HG02938 (cell line): ENCODE results near the gene SMOC2.
"Not testable (repeated sequence)": the region's sequence is repeated elsewhere in the genome, so short reads cannot be mapped to it uniquely, and the experiment has no call there.

Source experiments
- ATAC-seq: cut with Tn5 transposase; IDR thresholded peaks from one replicate; pipeline ENCODE4 v1.9.1; 2021; ENCODE audit warnings: mild to moderate bottlenecking, moderate library complexity; ENCODE audit not compliant: unreplicated experiment

The SMOC2 gene

DNA sequence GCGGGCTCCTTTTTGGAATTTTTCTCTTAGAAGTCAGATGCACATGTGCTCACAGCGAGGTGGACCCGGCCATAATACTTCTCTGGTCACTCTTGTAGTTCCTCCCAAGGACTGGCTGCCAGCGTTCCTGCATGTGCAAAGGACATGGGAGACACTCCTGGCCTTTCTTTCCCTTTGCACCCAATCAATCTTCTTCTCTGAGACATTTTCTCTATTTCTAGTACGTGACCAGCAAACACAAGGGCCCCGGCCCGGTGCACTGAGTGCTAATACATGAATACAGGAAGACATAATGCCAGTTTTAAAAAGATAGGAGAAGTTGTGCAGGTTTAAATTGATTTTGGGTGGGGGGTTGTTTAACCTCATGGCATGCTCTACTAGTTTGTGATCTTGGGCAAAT lies 233.6 kb downstream of the SMOC2 start:
- ATAC-seq, result no peak

DNA sequence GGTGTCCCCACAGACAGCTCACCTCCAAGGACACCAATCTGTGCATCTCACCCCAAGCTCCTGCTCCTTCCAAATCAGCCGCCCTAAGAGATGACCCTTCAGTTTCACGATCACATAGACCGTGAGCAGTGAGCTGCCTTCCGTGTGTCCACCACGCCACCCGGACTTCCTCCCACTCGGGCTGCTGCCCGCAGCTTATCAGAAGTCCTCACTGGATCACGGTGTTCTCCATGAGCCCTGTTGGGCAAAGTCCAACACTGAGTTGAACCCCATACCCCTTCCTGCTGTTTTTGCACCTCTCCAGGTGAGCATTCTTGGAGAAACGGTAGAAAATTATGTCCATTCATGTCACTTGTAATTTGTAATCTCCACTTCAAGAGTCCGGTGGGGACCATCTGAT lies 234.4 kb downstream of the SMOC2 start:
- no peak for ATAC-seq

DNA sequence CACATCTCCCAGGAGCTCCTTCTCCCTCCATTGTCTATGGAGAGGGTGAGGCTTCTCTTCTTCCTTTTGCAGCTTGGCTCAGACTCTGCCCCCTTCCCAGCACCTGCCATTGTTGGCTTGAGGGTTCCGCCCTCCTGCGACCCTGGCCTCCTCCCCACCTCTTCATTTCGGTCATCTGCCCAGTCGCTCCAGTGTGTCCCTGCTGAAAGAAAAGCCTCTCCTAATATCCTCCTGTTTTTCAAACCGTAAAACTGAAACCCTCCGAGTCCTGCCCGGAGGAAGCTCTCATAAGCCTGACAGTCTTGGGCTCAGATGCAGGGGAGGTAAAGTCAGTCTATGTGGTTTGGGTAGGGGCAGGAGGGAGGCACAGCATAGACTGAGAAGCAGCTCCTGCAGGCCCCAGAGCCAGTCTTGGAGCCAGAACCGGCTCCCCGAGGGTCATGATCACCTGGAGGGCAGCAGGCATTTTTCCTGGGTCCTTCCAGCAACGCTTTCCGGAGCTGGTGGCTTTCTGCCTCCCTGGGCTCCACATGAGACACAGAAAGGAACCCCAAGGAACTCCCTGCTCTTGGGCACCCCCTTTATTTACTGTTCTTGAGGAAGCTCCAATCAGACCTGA lies 235.1 kb downstream of the SMOC2 start:
- ATAC-seq, result no peak

DNA sequence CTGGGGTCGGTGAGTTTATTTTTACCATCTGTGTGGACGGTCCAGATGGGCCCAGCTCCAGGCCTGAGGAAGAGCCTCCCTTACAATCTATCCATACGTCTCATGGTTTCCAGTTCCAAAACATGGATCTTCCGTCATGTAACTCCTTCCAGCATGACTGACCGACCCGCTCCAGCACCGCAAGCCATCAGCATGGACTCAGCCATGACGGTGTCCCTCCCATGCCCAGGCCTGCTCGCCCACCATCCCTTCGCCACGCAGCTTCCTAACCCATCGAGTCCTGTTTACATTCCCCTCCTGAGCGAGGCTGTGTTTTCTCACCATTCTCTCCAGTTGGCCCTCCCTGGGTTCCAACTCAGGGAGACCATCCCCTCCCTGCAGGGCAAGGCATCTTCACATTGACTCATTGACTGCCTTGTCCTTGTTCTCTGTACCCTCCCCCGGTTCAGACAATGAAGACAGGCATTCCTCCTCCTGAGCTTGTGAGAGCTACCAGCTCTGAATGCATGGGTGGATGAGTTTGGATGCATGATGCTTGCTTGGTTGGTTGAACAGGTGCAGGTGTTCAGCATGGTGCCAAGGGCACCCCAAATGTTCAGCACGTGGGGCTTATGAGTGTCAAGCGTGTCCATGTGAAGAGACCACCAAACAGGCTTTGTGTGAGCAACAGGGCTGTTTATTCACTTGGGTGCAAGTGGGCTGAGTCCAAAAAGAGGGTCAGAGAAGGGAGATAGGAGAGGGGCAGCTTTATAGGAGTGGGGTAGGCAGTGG lies 235.8 kb downstream of the SMOC2 start:
- ATAC-seq, result no peak

DNA sequence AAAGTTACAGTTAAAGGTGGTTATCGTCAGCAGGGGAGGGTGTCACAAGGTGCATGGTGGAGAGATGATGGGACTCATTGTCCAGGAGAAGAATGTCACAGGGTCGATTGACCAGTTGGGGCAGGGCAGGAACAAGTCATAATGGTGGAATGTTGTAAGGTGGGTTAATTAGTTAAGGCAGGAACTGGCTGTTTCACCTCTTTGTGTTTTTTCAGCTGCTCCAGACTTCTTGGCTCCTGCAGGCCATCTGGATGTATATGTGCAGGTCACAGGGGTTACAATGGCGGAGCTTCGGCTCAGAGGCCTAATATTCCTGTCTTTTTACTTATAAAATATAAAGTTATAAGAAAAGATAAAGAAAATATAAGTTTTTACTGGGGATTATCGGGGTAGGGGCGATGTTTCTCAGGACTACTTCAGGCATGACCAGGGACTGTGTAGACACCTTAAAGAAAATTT lies 236.4 kb downstream of the SMOC2 start:
- ATAC-seq, result not testable (repeated sequence)

DNA sequence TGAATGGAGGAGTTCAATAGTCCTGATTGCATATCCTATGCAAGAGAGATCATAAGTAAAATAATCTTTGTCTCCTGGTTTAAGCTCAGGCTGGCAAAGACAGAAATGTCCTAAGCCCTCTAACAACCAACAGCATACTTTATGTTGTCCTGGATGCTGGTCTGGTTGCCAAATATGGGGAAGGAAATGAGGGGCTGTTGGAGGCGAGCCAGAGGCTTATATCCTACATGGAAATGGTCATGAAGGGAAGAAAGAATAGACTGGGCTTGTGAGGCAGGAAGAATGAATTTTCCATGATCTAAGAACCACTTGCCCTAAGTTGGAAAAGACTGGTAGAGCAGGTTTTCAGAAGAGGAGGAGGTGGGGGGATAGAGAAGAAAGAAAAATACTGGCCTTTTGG lies 237.1 kb downstream of the SMOC2 start:
- no peak for ATAC-seq

- no peak for ATAC-seq
Observed at GRCh38 chr6:168678588-168678987, 237.6 kb downstream of the SMOC2 start.

DNA sequence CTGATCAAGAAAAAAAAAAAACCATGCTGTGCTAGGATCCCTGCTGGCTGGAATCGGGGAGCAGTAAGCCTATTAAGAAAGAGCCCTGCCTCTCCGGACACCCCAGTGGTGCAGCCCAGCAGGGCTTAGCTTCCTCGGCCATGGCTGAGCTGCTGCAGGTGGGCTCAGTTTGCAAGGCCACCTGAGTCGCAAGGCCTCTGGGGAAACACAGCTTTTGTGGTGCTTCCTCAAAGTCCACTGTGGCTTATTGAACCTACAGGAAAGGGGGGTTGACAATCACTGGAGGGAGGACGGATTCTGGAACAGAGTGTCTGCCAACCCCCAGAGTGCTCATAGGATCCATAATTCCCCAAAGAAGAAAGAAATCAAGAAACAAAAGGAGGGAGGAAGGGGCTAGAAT lies 240.8 kb downstream of the SMOC2 start:
- no peak for ATAC-seq

DNA sequence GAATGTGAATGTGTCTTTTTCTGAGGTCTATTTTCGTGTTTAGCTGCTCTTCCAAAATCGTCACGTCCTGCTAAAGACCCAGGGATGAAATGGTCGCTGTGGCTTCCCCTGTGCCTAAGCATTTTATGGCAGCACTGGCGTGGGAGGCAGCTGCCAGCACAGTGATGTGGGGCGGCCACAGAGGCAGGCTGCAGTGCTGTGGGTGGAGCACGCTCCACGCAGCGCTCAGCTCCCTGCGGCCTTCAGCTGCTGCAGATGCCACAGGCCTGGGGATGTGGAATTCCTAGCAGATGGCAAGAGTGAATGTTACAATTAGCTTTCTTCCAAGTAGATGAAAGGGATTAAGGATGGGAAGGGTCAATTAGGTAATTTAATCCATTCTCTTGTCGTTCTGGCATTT lies 242.6 kb downstream of the SMOC2 start:
- ATAC-seq, result no peak

- no peak for ATAC-seq
Observed at GRCh38 chr6:168684471-168684870, 243.5 kb downstream of the SMOC2 start.

GRCh38 chr6:168684906-168685305 lies 243.9 kb downstream of the SMOC2 start:
- ATAC-seq, result no peak

- no peak for ATAC-seq
Observed at GRCh38 chr6:168686029-168686738, 245.2 kb downstream of the SMOC2 start.

DNA sequence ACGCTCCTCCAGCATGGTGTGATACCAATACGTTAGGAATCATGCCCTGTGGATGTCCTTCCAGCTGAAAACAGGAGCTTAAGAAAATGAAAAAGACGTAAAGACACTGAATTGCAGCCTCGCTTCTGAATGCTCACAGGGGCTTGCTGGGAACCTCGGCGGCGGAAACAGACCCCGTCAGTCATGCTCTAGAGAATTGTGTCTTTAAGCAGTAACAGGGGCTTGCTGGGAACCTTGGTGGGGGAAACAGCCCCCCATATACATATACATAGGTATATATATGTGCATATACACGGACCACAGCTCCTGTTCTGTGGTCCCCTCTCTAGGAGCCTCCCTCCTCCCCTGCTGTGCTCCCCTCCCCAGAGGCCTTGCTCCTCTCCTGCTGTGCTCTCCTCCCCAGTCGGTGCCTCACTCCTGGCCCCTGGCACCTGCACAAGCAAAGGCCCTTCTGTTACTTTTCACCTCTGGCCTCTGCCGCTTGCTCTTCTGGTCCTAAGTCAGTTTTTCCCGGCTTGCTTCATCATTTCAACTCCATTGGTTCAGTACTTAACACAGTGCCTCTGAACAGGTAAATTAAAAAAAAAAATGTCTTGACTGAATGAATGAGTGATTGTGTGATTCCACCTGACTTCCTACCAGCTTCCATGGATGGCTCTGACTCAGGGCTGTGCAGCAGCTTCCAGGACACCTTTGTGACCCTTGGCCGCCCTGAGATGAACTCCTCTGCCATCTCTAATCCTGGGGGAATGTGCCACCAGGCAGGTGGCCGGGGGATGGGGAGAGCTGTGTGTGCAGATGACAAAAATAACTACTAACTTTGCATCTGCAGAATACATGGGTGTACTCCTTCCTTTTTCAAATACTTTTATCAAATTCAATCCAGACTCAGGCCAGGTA lies 246.1 kb downstream of the SMOC2 start:
- no peak for ATAC-seq

GRCh38 chr6:168690271-168690670 lies 249.3 kb downstream of the SMOC2 start:
- no peak for ATAC-seq

DNA sequence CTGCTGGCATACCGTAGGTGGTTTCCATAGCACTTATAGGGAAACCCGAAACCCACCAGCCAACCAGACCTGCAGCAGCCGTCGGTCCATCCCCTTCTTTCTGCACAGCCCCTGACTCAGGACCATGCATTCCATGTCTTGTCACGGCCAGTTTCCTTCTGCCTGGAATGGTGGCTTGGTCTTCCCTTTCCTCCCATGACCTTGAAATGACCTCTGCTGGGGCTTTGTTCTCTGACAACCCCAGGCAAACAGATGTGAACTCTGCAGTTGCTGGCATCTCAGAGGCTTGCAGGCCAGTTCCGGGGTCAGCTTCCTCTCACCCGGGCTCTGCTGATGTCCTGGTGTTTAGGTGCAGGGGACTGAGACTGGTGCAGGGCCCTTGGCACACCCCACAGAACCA lies 250.8 kb downstream of the SMOC2 start:
- ATAC-seq, result no peak

DNA sequence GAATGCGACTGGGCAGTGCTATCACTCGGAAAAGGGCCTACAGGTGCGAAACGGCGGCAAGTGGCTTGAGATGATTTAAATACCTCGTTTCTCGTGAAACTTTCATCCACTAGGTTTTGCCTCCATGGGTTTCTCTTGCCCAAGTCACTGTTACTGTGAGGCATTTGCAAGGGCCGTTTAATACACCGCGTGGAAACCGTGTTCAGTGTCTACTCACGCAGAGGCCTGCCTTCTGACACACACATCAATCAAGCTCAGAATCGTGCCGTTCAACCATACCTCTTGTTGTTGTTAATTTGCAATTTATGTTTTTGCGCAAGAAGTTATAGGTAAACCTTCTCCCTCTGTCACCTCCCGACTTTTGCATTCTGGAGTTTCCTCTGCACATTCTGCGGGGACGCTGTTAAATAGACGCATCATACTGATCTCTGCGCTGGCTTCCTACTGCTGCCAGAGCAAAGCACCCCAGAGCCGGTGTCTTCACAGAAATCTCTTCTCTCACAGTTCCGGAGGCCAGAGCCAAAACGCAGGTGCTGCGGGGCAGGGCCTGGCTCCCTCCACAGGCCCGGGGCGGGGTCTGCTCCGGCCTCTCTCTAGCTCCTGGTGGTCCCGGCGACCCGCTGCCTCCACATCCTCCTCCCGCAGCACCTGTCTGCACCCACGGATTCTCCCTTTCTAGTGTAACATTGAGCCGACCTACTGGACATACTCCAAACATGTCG lies 251.4 kb downstream of the SMOC2 start:
- ATAC-seq, result no peak

DNA sequence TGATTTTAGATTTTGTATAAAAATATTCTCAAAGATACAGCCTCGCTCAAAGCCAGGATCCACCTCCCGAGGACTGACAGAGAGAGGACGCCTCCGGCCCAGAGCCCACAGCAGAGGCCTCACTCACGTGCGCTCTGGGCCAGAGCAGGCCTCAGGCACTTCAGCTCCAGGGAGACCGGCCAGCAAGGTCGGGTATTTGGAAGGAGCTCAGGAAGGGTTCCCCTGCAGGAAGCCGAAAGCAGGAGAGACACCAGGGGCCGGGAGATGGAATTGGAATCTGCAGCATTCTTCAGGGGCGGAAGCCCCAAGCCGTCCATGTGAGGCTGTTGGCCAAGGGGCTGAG lies 251.9 kb downstream of the SMOC2 start:
- not testable (repeated sequence) for ATAC-seq

DNA sequence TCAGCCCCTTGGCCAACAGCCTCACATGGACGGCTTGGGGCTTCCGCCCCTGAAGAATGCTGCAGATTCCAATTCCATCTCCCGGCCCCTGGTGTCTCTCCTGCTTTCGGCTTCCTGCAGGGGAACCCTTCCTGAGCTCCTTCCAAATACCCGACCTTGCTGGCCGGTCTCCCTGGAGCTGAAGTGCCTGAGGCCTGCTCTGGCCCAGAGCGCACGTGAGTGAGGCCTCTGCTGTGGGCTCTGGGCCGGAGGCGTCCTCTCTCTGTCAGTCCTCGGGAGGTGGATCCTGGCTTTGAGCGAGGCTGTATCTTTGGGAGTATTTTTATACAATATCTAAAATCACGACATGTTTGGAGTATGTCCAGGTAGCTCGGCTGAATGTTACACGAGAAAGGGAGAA lies 253.8 kb downstream of the SMOC2 start:
- ATAC-seq, result not testable (repeated sequence)

DNA sequence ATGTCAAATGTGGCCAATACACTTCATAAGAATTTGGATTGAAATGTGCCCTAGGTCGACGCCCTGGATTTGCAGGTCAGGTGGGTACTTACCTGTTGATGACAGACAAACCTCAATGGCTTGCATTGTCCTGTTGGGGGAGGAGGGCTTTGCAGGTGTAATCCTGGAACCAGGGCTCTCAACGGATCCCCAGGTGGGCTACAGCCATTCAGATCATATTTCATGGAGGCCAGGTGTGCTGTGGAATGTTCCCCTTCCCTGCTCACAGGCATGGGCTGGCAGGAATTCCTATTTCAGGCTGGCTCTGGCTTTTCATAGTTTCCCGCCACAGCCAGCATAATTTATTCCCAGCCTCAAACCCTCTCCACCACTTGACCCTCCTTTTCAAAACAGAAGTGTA lies 254.7 kb downstream of the SMOC2 start:
- no peak for ATAC-seq

GRCh38 chr6:168698923-168699322 lies 257.9 kb downstream of the SMOC2 start:
- ATAC-seq, result no peak
